Measurements from ENCODE around the gene NOTCH4. TPM values are rescaled to one million over a fixed set of nuclear protein-coding genes. Genes with fewer than 3 reads are reported as not detected.

The NOTCH4 gene
- polyA plus RNA-seq, 1 donor: 8.1 TPM

GRCh38 chr6:32163559-32164258 lies 60.2 kb downstream of the NOTCH4 start:
- H3K36me3 ChIP-seq (ENCODE audit: control insufficient read depth, insufficient read depth, low read length): peaks cover 52% of the 10 kb centered on the region
- no peaks in the 10 kb centered on the region for H3K27me3 ChIP-seq (ENCODE audit: control insufficient read depth, insufficient read depth, low read length)
- DNase-seq: no peak
- 100% methylated on average over 1 of the region's 7 CpGs for WGBS (ENCODE audit: insufficient coverage, low lambda C conversion rate)
- H3K4me3 ChIP-seq (ENCODE audit: low read length): no peak overlapping the region
- H3K27ac ChIP-seq (ENCODE audit: low read length): no peak overlapping the region
- peaks cover 14% of the 10 kb centered on the region for H3K4me1 ChIP-seq (ENCODE audit: control insufficient read depth, insufficient read depth, low read length)
- no peaks in the 10 kb centered on the region for H3K9me3 ChIP-seq (ENCODE audit: control insufficient read depth, low read depth, low read length)

- H3K36me3 ChIP-seq (ENCODE audit: control insufficient read depth, insufficient read depth, low read length): peaks cover 33% of the 10 kb centered on the region
- H3K27ac ChIP-seq (ENCODE audit: low read length): no peak overlapping the region
- DNase-seq: no peak
- H3K9me3 ChIP-seq (ENCODE audit: control insufficient read depth, low read depth, low read length): no peaks in the 10 kb centered on the region
- no peak overlapping the region for H3K4me3 ChIP-seq (ENCODE audit: low read length)
- H3K27me3 ChIP-seq (ENCODE audit: control insufficient read depth, insufficient read depth, low read length): no peaks in the 10 kb centered on the region
- H3K4me1 ChIP-seq (ENCODE audit: control insufficient read depth, insufficient read depth, low read length): peaks cover 15% of the 10 kb centered on the region
Observed at GRCh38 chr6:32158052-32158451, 65.8 kb downstream of the NOTCH4 start.

- Histone ChIP-seq H3K27ac (ENCODE audit: low read length) (no peak overlapping the region), H3K4me1 (ENCODE audit: control insufficient read depth, insufficient read depth, low read length) (peaks cover 26% of the 10 kb centered on the region), H3K36me3 (ENCODE audit: control insufficient read depth, insufficient read depth, low read length) (peaks cover 28% of the 10 kb centered on the region), H3K27me3 (ENCODE audit: control insufficient read depth, insufficient read depth, low read length) (no peaks in the 10 kb centered on the region), H3K9me3 (ENCODE audit: control insufficient read depth, low read depth, low read length) (no peaks in the 10 kb centered on the region), H3K4me3 (ENCODE audit: low read length) (no peak overlapping the region)
- WGBS (ENCODE audit: insufficient coverage, low lambda C conversion rate): no CpG with 5 or more reads among the region's 9 CpGs
- no peak for DNase-seq
Observed at GRCh38 chr6:32156891-32157290, 67.0 kb downstream of the NOTCH4 start.

- no CpG with 5 or more reads among the region's 34 CpGs for WGBS (ENCODE audit: insufficient coverage, low lambda C conversion rate)
- H3K9me3 ChIP-seq (ENCODE audit: control insufficient read depth, low read depth, low read length): no peaks in the 10 kb centered on the region
- DNase-seq: peak; percentile 81 to 89
- peaks cover 27% of the 10 kb centered on the region for H3K4me1 ChIP-seq (ENCODE audit: control insufficient read depth, insufficient read depth, low read length)
- peak overlapping the region; percentile 95 for H3K27ac ChIP-seq (ENCODE audit: low read length)
- peaks cover 28% of the 10 kb centered on the region for H3K36me3 ChIP-seq (ENCODE audit: control insufficient read depth, insufficient read depth, low read length)
- peaks cover 4% of the 10 kb centered on the region for H3K27me3 ChIP-seq (ENCODE audit: control insufficient read depth, insufficient read depth, low read length)
- peak overlapping the region; percentile 86 for H3K4me3 ChIP-seq (ENCODE audit: low read length)
Observed at GRCh38 chr6:32154514-32155161, 69.2 kb downstream of the NOTCH4 start.

GRCh38 chr6:32153564-32154513 lies 70.0 kb downstream of the NOTCH4 start, which contains the start of gene PPT2:
TSS of gene PPT2 (plus strand) at chr6:32154141. CDS start at chr6:32154595, 454 bp downstream.
- H3K36me3 ChIP-seq (ENCODE audit: control insufficient read depth, insufficient read depth, low read length): peaks cover 28% of the 10 kb centered on the region
- H3K27me3 ChIP-seq (ENCODE audit: control insufficient read depth, insufficient read depth, low read length): peaks cover 9% of the 10 kb centered on the region
- WGBS (ENCODE audit: insufficient coverage, low lambda C conversion rate): no CpG with 5 or more reads among the region's 52 CpGs
- H3K27ac ChIP-seq (ENCODE audit: low read length): peak within 1 kb of the TSS; percentile 95
- H3K4me3 ChIP-seq (ENCODE audit: low read length): peak within 1 kb of the TSS; percentile 86
- H3K4me1 ChIP-seq (ENCODE audit: control insufficient read depth, insufficient read depth, low read length): peaks cover 31% of the 10 kb centered on the region
- DNase-seq: peak; percentile 92 to 93
- peaks cover 6% of the 10 kb centered on the region for H3K9me3 ChIP-seq (ENCODE audit: control insufficient read depth, low read depth, low read length)

- peak; percentile 48 to 78 for DNase-seq
Observed at GRCh38 chr6:32152769-32153563, 70.9 kb downstream of the NOTCH4 start.

GRCh38 chr6:32151863-32152768 lies 71.8 kb downstream of the NOTCH4 start, which contains the start of gene PRRT1:
TSS of gene PRRT1 (minus strand) at chr6:32151939. CDS start at chr6:32151827, 112 bp downstream.
- Histone ChIP-seq H3K4me3 (ENCODE audit: low read length) (peak within 1 kb of the TSS; percentile 86), H3K4me1 (ENCODE audit: control insufficient read depth, insufficient read depth, low read length) (peaks cover 36% of the 10 kb centered on the region), H3K27ac (ENCODE audit: low read length) (peak within 1 kb of the TSS; percentile 95), H3K27me3 (ENCODE audit: control insufficient read depth, insufficient read depth, low read length) (peaks cover 11% of the 10 kb centered on the region), H3K9me3 (ENCODE audit: control insufficient read depth, low read depth, low read length) (peaks cover 7% of the 10 kb centered on the region), H3K36me3 (ENCODE audit: control insufficient read depth, insufficient read depth, low read length) (peaks cover 14% of the 10 kb centered on the region)
- no CpG with 5 or more reads among the region's 24 CpGs for WGBS (ENCODE audit: insufficient coverage, low lambda C conversion rate)
- DNase-seq: peak in 1 of 2 donors; percentile 73

More at GRCh38 chr6:32152769-32153563, 70.9 kb downstream of the NOTCH4 start:
- H3K27me3 ChIP-seq (ENCODE audit: control insufficient read depth, insufficient read depth, low read length): peaks cover 11% of the 10 kb centered on the region
- H3K27ac ChIP-seq (ENCODE audit: low read length): peak overlapping the region; percentile 95
- peaks cover 7% of the 10 kb centered on the region for H3K9me3 ChIP-seq (ENCODE audit: control insufficient read depth, low read depth, low read length)
- peaks cover 20% of the 10 kb centered on the region for H3K36me3 ChIP-seq (ENCODE audit: control insufficient read depth, insufficient read depth, low read length)
- peaks cover 36% of the 10 kb centered on the region for H3K4me1 ChIP-seq (ENCODE audit: control insufficient read depth, insufficient read depth, low read length)
- WGBS (ENCODE audit: insufficient coverage, low lambda C conversion rate): 13% methylated on average over 3 of the region's 35 CpGs
- H3K4me3 ChIP-seq (ENCODE audit: low read length): peak overlapping the region; percentile 86

- peaks cover 8% of the 10 kb centered on the region for H3K36me3 ChIP-seq (ENCODE audit: control insufficient read depth, insufficient read depth, low read length)
- peak in 1 of 2 donors; percentile 31 for DNase-seq
- H3K4me3 ChIP-seq (ENCODE audit: low read length): peak overlapping the region; percentile 22
- peaks cover 11% of the 10 kb centered on the region for H3K27me3 ChIP-seq (ENCODE audit: control insufficient read depth, insufficient read depth, low read length)
- H3K9me3 ChIP-seq (ENCODE audit: control insufficient read depth, low read depth, low read length): peaks cover 7% of the 10 kb centered on the region
- no CpG with 5 or more reads among the region's 8 CpGs for WGBS (ENCODE audit: insufficient coverage, low lambda C conversion rate)
- no peak overlapping the region for H3K27ac ChIP-seq (ENCODE audit: low read length)
- H3K4me1 ChIP-seq (ENCODE audit: control insufficient read depth, insufficient read depth, low read length): peaks cover 36% of the 10 kb centered on the region
Observed at GRCh38 chr6:32151181-32151862, 72.5 kb downstream of the NOTCH4 start.

All from large intestine (tissue), 3 donors.